PC-9 (cell line): Measurements from ENCODE around the gene SMC4.

Experiments used
- EZH2 ChIP-seq: fragments of 200-600 bp; sonication (generic); IDR thresholded peaks from 2 replicates; pipeline ENCODE4 v1.8.0; 2017; ENCODE audit warnings: antibody characterized with exemption, low read depth
- TF ChIP-seq, protein P1 (sequence below): fragments of 200-600 bp; sonication (generic); conservative IDR thresholded peaks from 2 replicates; pipeline ENCODE4 v1.6.1; 2017; ENCODE audit warnings: mixed run types, antibody characterized with exemption, mild to moderate bottlenecking, moderate library complexity

DNA sequence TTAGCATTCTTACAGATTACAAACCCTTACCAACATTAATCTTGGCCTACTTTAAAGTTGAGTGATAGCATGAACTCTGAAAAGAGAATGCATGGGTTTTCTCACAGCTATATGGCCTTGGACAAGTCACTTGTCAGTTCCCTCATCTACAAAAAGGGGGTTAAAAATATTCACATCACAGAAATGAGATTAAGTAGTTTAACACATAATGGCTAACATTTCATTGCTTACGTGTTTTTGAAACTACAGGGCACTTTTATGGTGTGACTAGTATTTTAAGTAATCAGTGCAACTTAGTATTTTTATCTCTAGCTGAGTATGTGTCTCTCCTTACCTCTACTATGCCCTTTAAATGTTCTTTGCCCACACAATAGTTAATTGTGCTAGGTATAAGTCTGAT is 36.3 kb downstream of the SMC4 start:
- no peak for TF ChIP-seq EZH2
- TF ChIP-seq, protein P1, sequence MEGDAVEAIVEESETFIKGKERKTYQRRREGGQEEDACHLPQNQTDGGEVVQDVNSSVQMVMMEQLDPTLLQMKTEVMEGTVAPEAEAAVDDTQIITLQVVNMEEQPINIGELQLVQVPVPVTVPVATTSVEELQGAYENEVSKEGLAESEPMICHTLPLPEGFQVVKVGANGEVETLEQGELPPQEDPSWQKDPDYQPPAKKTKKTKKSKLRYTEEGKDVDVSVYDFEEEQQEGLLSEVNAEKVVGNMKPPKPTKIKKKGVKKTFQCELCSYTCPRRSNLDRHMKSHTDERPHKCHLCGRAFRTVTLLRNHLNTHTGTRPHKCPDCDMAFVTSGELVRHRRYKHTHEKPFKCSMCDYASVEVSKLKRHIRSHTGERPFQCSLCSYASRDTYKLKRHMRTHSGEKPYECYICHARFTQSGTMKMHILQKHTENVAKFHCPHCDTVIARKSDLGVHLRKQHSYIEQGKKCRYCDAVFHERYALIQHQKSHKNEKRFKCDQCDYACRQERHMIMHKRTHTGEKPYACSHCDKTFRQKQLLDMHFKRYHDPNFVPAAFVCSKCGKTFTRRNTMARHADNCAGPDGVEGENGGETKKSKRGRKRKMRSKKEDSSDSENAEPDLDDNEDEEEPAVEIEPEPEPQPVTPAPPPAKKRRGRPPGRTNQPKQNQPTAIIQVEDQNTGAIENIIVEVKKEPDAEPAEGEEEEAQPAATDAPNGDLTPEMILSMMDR, result no peak
